Activated naive CD4-positive, alpha-beta T cell treated with anti-CD3 and anti-CD28 coated beads, Interleukin-2, amount 50 U/mL, for 72 hours (primary cell): ENCODE measurements around the gene ROM1. TPM values are rescaled to one million over a fixed set of nuclear protein-coding genes. Genes with fewer than 3 reads are reported as not detected.

Experiments
- ATAC-seq, 2 donors: fragments of 150-1000 bp; cut with Tn5 transposase; 2 replicates each; pipeline ENCODE4 v1.10.0; 2021; ENCODE audit warnings: mild to moderate bottlenecking in 2 of 2, moderate library complexity in 2 of 2
- DNase-seq, 2 donors: peaks; one replicate each; pipeline ENCODE4 v3.0.0; 2021 to 2022; ENCODE audit warnings: low spot score in 2 of 2
- H3K27ac Mint-ChIP-seq, 2 donors: one replicate each; pipeline ENCODE4 v1.8.0; 2022; ENCODE audit warnings: mild to moderate bottlenecking in 2 of 2, mixed read lengths in 2 of 2
- H3K36me3 Mint-ChIP-seq, 2 donors: one replicate each; pipeline ENCODE4 v1.8.0; 2022; ENCODE audit warnings: mixed read lengths in 2 of 2
- H3K9me3 Mint-ChIP-seq, 2 donors: one replicate each; pipeline ENCODE4 v1.8.0; 2022; ENCODE audit warnings: mixed read lengths in 2 of 2
- total RNA-seq, 2 donors: library from RNA; stranded (reverse); gene quantifications; one replicate each; pipeline ENCODE4 v1.2.3, GENCODE V29; 2022

Gene ROM1
- total RNA-seq, 2 donors from 2014 or later = 1.1 to 1.9 TPM

GRCh38 chr11:62652161-62653006, 39.3 kb downstream of the ROM1 start:
- ATAC-seq (peak in 1 of 2 donors; percentile 61), DNase-seq (no peak)
- Mint-ChIP-seq H3K27ac (peak overlapping the region; percentile 96), H3K9me3 (no peaks in the 10 kb centered on the region), H3K36me3 (peaks cover 8 to 12% of the 10 kb centered on the region in 2 donors)

GRCh38 chr11:62654297-62654696, 41.2 kb downstream of the ROM1 start:
- Mint-ChIP-seq H3K9me3 (no peaks in the 10 kb centered on the region), H3K36me3 (peaks cover 8 to 12% of the 10 kb centered on the region in 2 donors), H3K27ac (peak overlapping the region; percentile 80 to 96)
- DNase-seq (no peak), ATAC-seq (no peak)

GRCh38 chr11:62656796-62657429, 43.9 kb downstream of the ROM1 start:
- ATAC-seq = no peak
- Mint-ChIP-seq H3K9me3 (no peaks in the 10 kb centered on the region), H3K36me3 (peaks cover 7 to 8% of the 10 kb centered on the region in 2 donors), H3K27ac (no peak overlapping the region)
- DNase-seq = no peak

DNA sequence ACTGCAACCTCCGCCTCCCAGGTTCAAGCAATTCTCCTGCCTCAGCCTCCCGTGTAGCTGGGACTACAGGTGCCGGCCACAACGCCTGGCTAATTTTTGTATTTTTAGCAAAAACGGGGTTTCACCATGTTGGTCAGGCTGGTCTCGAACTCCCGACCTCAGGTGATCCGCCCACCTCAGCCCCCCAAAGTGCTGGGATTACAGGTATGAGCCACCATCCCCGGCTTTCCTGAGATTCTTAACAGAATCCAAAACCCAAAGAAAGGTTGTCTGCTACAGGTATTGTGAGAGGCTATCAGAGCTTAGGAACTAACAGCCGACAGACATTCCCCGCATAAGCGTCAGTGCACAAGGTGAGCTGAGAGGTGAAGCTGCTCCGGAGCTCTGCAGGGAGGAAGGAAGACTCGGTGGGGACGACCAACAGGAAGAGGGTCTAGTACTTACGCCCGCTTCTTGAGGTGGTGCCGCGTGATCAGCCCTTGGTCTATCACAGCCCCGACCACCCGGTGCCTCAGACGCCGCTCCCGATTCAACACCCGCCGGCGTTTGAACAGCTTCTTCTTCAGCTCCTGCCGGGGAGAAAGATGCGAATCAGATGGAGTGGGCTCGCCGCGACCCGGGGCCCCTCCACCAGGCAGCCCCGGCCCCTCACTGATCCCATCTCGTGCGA, 51.5 kb downstream of the ROM1 start:
- ATAC-seq (peak; percentile 49 to 50), DNase-seq (peak in 1 of 2 donors; percentile 53)
- Mint-ChIP-seq H3K27ac (peak overlapping the region; percentile 96 to 98), H3K9me3 (no peaks in the 10 kb centered on the region), H3K36me3 (peaks cover 39 to 43% of the 10 kb centered on the region in 2 donors)

Other genes starting within 250 kb of the ROM1 start
- gene SCGB1A1, start 194.2 kb upstream of the ROM1 start, total RNA-seq = not detected
- 10 to 100 TPM; 17.6 to 97.3 TPM for gene AHNAK, start 66.5 kb upstream of the ROM1 start, total RNA-seq
- gene EEF1G, start 39.4 kb upstream of the ROM1 start, total RNA-seq = 1,000 to 10,000 TPM; 1,622 to 2,023 TPM
- 10 to 100 TPM; 31.8 to 34.9 TPM for gene TUT1, start 21.7 kb upstream of the ROM1 start, total RNA-seq
- 100 to 1,000 TPM; 180 to 259 TPM for gene MTA2, start 11.4 kb upstream of the ROM1 start, total RNA-seq
- gene EML3, start 482 bp upstream of the ROM1 start, total RNA-seq = 100 to 1,000 TPM; 104 to 141 TPM
- gene B3GAT3, start 8.7 kb downstream of the ROM1 start, total RNA-seq = 10 to 100 TPM; 69.6 to 79.5 TPM
- 100 to 1,000 TPM; 187 to 241 TPM for gene GANAB, start 33.4 kb downstream of the ROM1 start, total RNA-seq
- gene INTS5, start 40.0 kb downstream of the ROM1 start, total RNA-seq = 10 to 100 TPM; 11.8 to 32.5 TPM
- 100 to 1,000 TPM in 1 of 2 donors, 10 to 100 TPM in 1; 62.0 to 103 TPM for gene C11orf98, start 52.0 kb downstream of the ROM1 start, total RNA-seq
- gene CSKMT, start 52.1 kb downstream of the ROM1 start, total RNA-seq = 10 to 100 TPM; 20.7 to 34.4 TPM
- gene UQCC3, start 58.4 kb downstream of the ROM1 start, total RNA-seq = 1 to 10 TPM in 1 of 2 donors, under 1 TPM in 1; 0.87 to 4.7 TPM
- 10 to 100 TPM; 16.6 to 24.3 TPM for gene LBHD1, start 59.0 kb downstream of the ROM1 start, total RNA-seq
- gene UBXN1, start 65.8 kb downstream of the ROM1 start, total RNA-seq = 100 to 1,000 TPM in 1 of 2 donors, 10 to 100 TPM in 1; 97.2 to 129 TPM
- under 1 TPM; 0.48 to 0.49 TPM for gene LRRN4CL, start 76.3 kb downstream of the ROM1 start, total RNA-seq
- 10 to 100 TPM; 28.8 to 42.6 TPM for gene BSCL2, start 94.2 kb downstream of the ROM1 start, total RNA-seq
- not detected for gene GNG3, start 94.4 kb downstream of the ROM1 start, total RNA-seq
- gene HNRNPUL2, start 114.2 kb downstream of the ROM1 start, total RNA-seq = 10 to 100 TPM; 54.4 to 63.2 TPM
- gene TTC9C, start 115.2 kb downstream of the ROM1 start, total RNA-seq = 10 to 100 TPM; 55.6 to 68.9 TPM
- 10 to 100 TPM in 1 of 2 donors, 1 to 10 TPM in 1; 7.8 to 23.9 TPM for gene ZBTB3, start 140.9 kb downstream of the ROM1 start, total RNA-seq
- 100 to 1,000 TPM; 116 to 172 TPM for gene POLR2G, start 148.3 kb downstream of the ROM1 start, total RNA-seq
- 10 to 100 TPM; 16.7 to 32.2 TPM for gene TAF6L, start 158.1 kb downstream of the ROM1 start, total RNA-seq
- gene TMEM179B, start 174.1 kb downstream of the ROM1 start, total RNA-seq = 10 to 100 TPM; 19.5 to 20.9 TPM
- gene TMEM223, start 178.7 kb downstream of the ROM1 start, total RNA-seq = 10 to 100 TPM in 1 of 2 donors, 1 to 10 TPM in 1; 8.9 to 11.3 TPM
- 100 to 1,000 TPM; 104 to 132 TPM for gene NXF1, start 192.2 kb downstream of the ROM1 start, total RNA-seq
- gene STX5, start 218.8 kb downstream of the ROM1 start, total RNA-seq = 10 to 100 TPM; 23.0 to 61.3 TPM
- under 1 TPM in 1 of 2 donors, not detected in 1; 0.70 TPM for gene TEX54, start 219.6 kb downstream of the ROM1 start, total RNA-seq
- 100 to 1,000 TPM in 1 of 2 donors, 10 to 100 TPM in 1; 87.2 to 105 TPM for gene WDR74, start 226.3 kb downstream of the ROM1 start, total RNA-seq